ENCODE data around the gene PRKCA. TPM values are rescaled to one million over a fixed set of nuclear protein-coding genes. Genes with fewer than 3 reads are reported as not detected.

Gene PRKCA
- total and polyA plus RNA-seq, 9 of the 15 experiments (the other 6 are each of a cell fraction or from before 2014, with no cell fraction given), result 3.2 to 33.0 (median 17.8) TPM

DNA sequence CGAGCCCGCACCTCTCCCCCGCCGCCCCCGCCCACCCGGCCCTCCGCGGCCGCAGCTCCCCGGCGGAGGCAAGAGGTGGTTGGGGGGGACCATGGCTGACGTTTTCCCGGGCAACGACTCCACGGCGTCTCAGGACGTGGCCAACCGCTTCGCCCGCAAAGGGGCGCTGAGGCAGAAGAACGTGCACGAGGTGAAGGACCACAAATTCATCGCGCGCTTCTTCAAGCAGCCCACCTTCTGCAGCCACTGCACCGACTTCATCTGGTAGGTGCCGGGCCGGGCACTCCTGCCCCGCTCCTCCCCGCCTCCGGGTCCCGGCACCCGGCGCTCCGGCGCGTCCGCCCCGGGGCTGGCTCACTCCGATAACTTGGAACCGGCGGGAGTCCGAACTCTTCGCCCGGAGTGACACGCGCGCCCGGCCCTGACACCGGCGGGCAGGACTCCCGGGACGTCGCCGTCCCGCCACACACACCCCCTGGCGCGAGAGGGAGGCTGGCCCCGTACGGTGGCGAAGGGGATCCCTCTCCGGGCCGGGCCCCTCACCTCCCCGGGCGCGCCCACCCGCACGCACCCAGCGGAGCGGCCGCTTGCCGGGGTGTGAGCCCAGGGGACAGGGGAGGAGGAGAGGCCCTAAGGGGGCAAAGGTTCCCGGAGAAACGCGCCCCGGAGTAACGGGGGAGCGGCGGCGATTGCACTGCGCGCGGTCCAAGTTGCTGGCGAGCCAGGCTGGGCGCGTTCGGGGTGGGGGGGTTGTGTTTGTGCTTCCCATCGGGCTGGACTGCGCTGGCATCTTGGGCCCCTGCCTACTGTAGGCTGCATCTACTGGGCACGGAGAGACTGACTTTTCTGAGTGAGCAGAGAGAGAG lies 581 bp downstream of the PRKCA start (continued):
- TF ChIP-seq ELK3 (CRISPR knock-in tag; IDR thresholded peaks at IDR 0.05) (no peak), NFATC3 (IDR thresholded peaks at IDR 0.05) (no peak), TAF7 (tag; IDR thresholded peaks at IDR 0.05) (no peak), ZNF586 (CRISPR knock-in tag; conservative IDR thresholded peaks at IDR 0.05) (no peak), MAZ (CRISPR knock-in tag; conservative IDR thresholded peaks at IDR 0.05 in 1 of 2, IDR thresholded peaks at IDR 0.05 in 1 of 2) (peak in 1 of 2 experiments; percentile 43; a peak in 1 of 4 replicates), ZNF140 (CRISPR knock-in tag; IDR thresholded peaks at IDR 0.05) (no peak), RERE (CRISPR knock-in tag; IDR thresholded peaks at IDR 0.05; ENCODE audit: borderline replicate concordance) (no peak), XRCC4 (IDR thresholded peaks at IDR 0.05; ENCODE audit: extremely low read depth, insufficient read depth, insufficient read length) (no peak), CXXC5 (CRISPR knock-in tag; IDR thresholded peaks at IDR 0.05) (peak; percentile 26; the same call in 1 of the 2 replicates), ZNF717 (CRISPR knock-in tag; IDR thresholded peaks at IDR 0.05) (no peak), RBM39 (optimal IDR thresholded peaks at IDR 0.05; ENCODE audit: low read depth, low read length) (no peak), GTF2A2 (tag; IDR thresholded peaks at IDR 0.05) (no peak), ZFP91 (CRISPR knock-in tag; IDR thresholded peaks at IDR 0.05) (no peak), ATF3 (IDR thresholded peaks at IDR 0.05) (no peak), ATF3 (CRISPR knock-in tag; conservative IDR thresholded peaks at IDR 0.05) (no peak), MAFK (IDR thresholded peaks at IDR 0.05; ENCODE audit: low read length) (no peak), PRMT5 (CRISPR knock-in tag; IDR thresholded peaks at IDR 0.05) (no peak), NFE2L1 (tag; IDR thresholded peaks at IDR 0.05; ENCODE audit: borderline replicate concordance, low read depth) (no peak), ZNF436 (CRISPR knock-in tag; IDR thresholded peaks at IDR 0.05) (no peak)

Measured in K562 (cell line).